Thyroid gland (tissue), 4 donors: ENCODE measurements around the gene EFNA5. TPM values are rescaled to one million over a fixed set of nuclear protein-coding genes. Genes with fewer than 3 reads are reported as not detected.
A peak's percentile ranks its signal among the peaks of the same experiment; 100 is the strongest.

Source experiments
- DNase-seq, 2 donors: peaks; one replicate each; pipeline ENCODE4 v3.0.0-alpha.2; 2019
- H3K27ac ChIP-seq, 3 donors: fragments of 200-600 bp; sonication (generic); 1 replicate in 2 of 3; 2 replicates in 1 of 3; pipeline ENCODE4 v1.5.1; 2016 to 2019; ENCODE audit warnings: mild to moderate bottlenecking in 1 of 3, moderate library complexity in 1 of 3
- H3K27me3 ChIP-seq: fragments of 200-600 bp; sonication (generic); one replicate; pipeline ENCODE4 v1.5.1; 2019
- H3K36me3 ChIP-seq, 2 donors: fragments of 200-600 bp; sonication (generic); one replicate each; pipeline ENCODE4 v1.5.1; 2016 to 2019
- H3K4me1 ChIP-seq, 2 donors: fragments of 200-600 bp; sonication (generic); one replicate each; pipeline ENCODE4 v1.5.1; 2017 to 2019
- H3K4me3 ChIP-seq, 3 donors: fragments of 200-600 bp; sonication (generic); replicated peaks in 1 of 3; 1 replicate in 2 of 3; 2 replicates in 1 of 3; pipeline ENCODE4 v1.5.1; 2016; ENCODE audit warnings: mild to moderate bottlenecking in 1 of 3
- H3K9me3 ChIP-seq: fragments of 200-600 bp; sonication (generic); one replicate; pipeline ENCODE4 v1.5.1; 2017
- POLR2A ChIP-seq, 2 donors: fragments of 450-650 bp; IDR thresholded peaks; one replicate each; pipeline ENCODE4 v1.6.1; 2017; ENCODE audit warnings: antibody characterized with exemption in 2 of 2, mild to moderate bottlenecking in 2 of 2, moderate library complexity in 1 of 2
- WGBS, 2 donors: methylation state at CpG; one replicate each; pipeline ENCODE4 v1.1.5; 2017; 5-methylcytosine and 5-hydroxymethylcytosine counted together
- intact Hi-C: fragments of 100-400 bp; cut with DNase I; formaldehyde crosslinking; loops from one replicate; pipeline ENCODE4 v1.15.1; 2023
- total RNA-seq, 4 donors: library from RNA; depleted of rRNA; stranded (reverse); fragments of >200 nt; gene quantifications; one replicate each; pipeline ENCODE4 v1.2.3, GENCODE V29; 2016
- TF ChIP-seq, protein P1 (sequence below), 6 experiments: fragments of 200-600 bp in 3 of 6; fragments of 450-650 bp in 3 of 6; sonication (generic) in 3 of 6; IDR thresholded peaks; one replicate each; pipeline ENCODE4 v1.5.1; 2016 to 2019; ENCODE audit warnings: antibody characterized with exemption in 6 of 6, mild to moderate bottlenecking in 2 of 6, inconsistent platforms in 1 of 6, moderate library complexity in 1 of 6

EFNA5 gene
- total RNA-seq, 4 donors from 2014 or later: 5.7 to 17.2 (median 6.4) TPM

DNA sequence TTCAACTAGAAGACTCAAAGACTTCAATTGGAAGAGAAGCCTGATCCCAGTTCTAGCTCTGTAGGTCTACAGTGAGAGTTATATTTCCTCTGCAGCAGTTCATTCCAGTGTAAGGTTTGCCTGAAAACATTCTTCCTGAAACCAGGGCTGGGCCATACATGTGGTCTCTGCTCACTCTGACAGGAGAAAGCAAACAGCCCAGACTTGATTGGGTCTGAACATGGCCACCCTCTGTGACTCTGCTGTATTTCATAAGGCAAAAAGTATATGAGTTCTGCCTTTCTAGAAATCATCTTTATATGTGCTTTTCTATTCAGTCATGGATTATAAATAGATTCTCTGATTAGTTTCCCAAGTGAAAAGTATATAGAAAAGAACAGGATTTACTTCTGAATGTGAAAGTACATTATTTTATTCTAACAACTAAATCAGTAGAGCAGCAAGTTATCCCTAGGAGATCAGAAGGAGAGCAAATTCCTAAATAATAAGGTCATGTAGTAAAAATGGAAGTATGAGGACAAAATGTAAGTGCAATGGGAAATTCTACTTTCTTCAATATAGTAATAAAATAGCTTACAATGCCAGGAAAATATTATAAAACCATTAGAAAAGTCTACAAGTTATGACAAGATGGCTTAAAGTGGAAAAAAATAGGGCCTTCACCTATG, 144.3 kb downstream of the EFNA5 start:
- no peak for DNase-seq
- Histone ChIP-seq H3K9me3 (no peaks in the 10 kb centered on the region), H3K4me3 (no peak overlapping the region), H3K36me3 (no peaks in the 10 kb centered on the region), H3K27me3 (no peaks in the 10 kb centered on the region), H3K4me1 (no peaks in the 10 kb centered on the region), H3K27ac (no peak overlapping the region)
- TF ChIP-seq, protein P1, sequence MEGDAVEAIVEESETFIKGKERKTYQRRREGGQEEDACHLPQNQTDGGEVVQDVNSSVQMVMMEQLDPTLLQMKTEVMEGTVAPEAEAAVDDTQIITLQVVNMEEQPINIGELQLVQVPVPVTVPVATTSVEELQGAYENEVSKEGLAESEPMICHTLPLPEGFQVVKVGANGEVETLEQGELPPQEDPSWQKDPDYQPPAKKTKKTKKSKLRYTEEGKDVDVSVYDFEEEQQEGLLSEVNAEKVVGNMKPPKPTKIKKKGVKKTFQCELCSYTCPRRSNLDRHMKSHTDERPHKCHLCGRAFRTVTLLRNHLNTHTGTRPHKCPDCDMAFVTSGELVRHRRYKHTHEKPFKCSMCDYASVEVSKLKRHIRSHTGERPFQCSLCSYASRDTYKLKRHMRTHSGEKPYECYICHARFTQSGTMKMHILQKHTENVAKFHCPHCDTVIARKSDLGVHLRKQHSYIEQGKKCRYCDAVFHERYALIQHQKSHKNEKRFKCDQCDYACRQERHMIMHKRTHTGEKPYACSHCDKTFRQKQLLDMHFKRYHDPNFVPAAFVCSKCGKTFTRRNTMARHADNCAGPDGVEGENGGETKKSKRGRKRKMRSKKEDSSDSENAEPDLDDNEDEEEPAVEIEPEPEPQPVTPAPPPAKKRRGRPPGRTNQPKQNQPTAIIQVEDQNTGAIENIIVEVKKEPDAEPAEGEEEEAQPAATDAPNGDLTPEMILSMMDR (IDR thresholded peaks at IDR 0.05): no peak
- TF ChIP-seq POLR2A (IDR thresholded peaks at IDR 0.05): no peak
- intact Hi-C loops: no loop called here

GRCh38 chr5:107524111-107524510, 146.6 kb downstream of the EFNA5 start:
- no peak for TF ChIP-seq POLR2A (IDR thresholded peaks at IDR 0.05)
- 76 to 78% methylated on average over 2 of the region's 2 CpGs for WGBS, 2 donors
- intact Hi-C loops: no loop called here
- Histone ChIP-seq H3K4me1 (no peaks in the 10 kb centered on the region), H3K27me3 (no peaks in the 10 kb centered on the region), H3K27ac (no peak overlapping the region), H3K4me3 (no peak overlapping the region), H3K36me3 (no peaks in the 10 kb centered on the region), H3K9me3 (no peaks in the 10 kb centered on the region)
- no peak for DNase-seq

- TF ChIP-seq, protein P1 (IDR thresholded peaks at IDR 0.05): no peak
- TF ChIP-seq POLR2A (IDR thresholded peaks at IDR 0.05): no peak
- WGBS, 2 donors: 59 to 67% methylated on average over 5 of the region's 5 CpGs
- intact Hi-C loops: no loop called here
These were observed 147.6 kb downstream of the EFNA5 start for GRCh38 chr5:107523029-107523680.

GRCh38 chr5:107522456-107522855, 148.3 kb downstream of the EFNA5 start:
- TF ChIP-seq, protein P1 (IDR thresholded peaks at IDR 0.05): no peak
- TF ChIP-seq POLR2A (IDR thresholded peaks at IDR 0.05): no peak
- intact Hi-C loops: no loop called here
- WGBS, 2 donors: 71 to 77% methylated on average over 4 of the region's 4 CpGs
- Histone ChIP-seq H3K27ac (no peak overlapping the region), H3K27me3 (no peaks in the 10 kb centered on the region), H3K36me3 (no peaks in the 10 kb centered on the region), H3K9me3 (no peaks in the 10 kb centered on the region), H3K4me3 (no peak overlapping the region), H3K4me1 (no peaks in the 10 kb centered on the region)
- DNase-seq: no peak

More at GRCh38 chr5:107523029-107523680, 147.6 kb downstream of the EFNA5 start:
- Histone ChIP-seq H3K36me3 (no peaks in the 10 kb centered on the region), H3K27me3 (no peaks in the 10 kb centered on the region), H3K4me1 (no peaks in the 10 kb centered on the region), H3K9me3 (no peaks in the 10 kb centered on the region), H3K4me3 (no peak overlapping the region), H3K27ac (no peak overlapping the region)
- peak in 1 of 2 donors; percentile 3 for DNase-seq

- no peak overlapping the region for H3K27ac ChIP-seq
These were observed 150.8 kb downstream of the EFNA5 start for GRCh38 chr5:107519900-107520354.

More at GRCh38 chr5:107519900-107520354, 150.8 kb downstream of the EFNA5 start:
- WGBS, 2 donors: 43 to 46% methylated on average over 6 of the region's 6 CpGs
- TF ChIP-seq POLR2A (IDR thresholded peaks at IDR 0.05): no peak
- TF ChIP-seq, protein P1 (IDR thresholded peaks at IDR 0.05): no peak
- no peaks in the 10 kb centered on the region for H3K27me3 ChIP-seq
- no peaks in the 10 kb centered on the region for H3K9me3 ChIP-seq
- H3K4me1 ChIP-seq: no peaks in the 10 kb centered on the region
- intact Hi-C loops: no loop called here
- DNase-seq: no peak
- H3K36me3 ChIP-seq: no peaks in the 10 kb centered on the region
- H3K4me3 ChIP-seq: no peak overlapping the region
